Measurements from ENCODE around the gene DSCAML1. TPM values are rescaled to one million over a fixed set of nuclear protein-coding genes. Genes with fewer than 3 reads are reported as not detected.

The DSCAML1 gene
- total RNA-seq, 6 experiments from 2014 or later = not detected

GRCh38 chr11:117501237-117501898 lies 295.6 kb downstream of the DSCAML1 start:
- peaks cover 25% of the 10 kb centered on the region for H3K27me3 Mint-ChIP-seq (ENCODE audit: insufficient read depth)
- H3K36me3 Mint-ChIP-seq (ENCODE audit: low read depth) = no peaks in the 10 kb centered on the region
- H3K4me3 Mint-ChIP-seq = no peak overlapping the region
- TF ChIP-seq CTCF (IDR thresholded peaks at IDR 0.05) = no peak
- H3K4me1 Mint-ChIP-seq (ENCODE audit: low read depth) = no peaks in the 10 kb centered on the region
- no peak overlapping the region for H3K27ac Mint-ChIP-seq
- no peaks in the 10 kb centered on the region for H3K9me3 Mint-ChIP-seq
- DNase-seq = no peak

GRCh38 chr11:117498791-117499190 lies 298.2 kb downstream of the DSCAML1 start:
- Mint-ChIP-seq H3K27me3 (ENCODE audit: insufficient read depth) (peaks cover 33% of the 10 kb centered on the region), H3K4me3 (no peak overlapping the region), H3K36me3 (ENCODE audit: low read depth) (no peaks in the 10 kb centered on the region), H3K9me3 (no peaks in the 10 kb centered on the region), H3K4me1 (ENCODE audit: low read depth) (no peaks in the 10 kb centered on the region), H3K27ac (no peak overlapping the region)
- TF ChIP-seq CTCF (IDR thresholded peaks at IDR 0.05) = no peak
- DNase-seq = no peak

- H3K4me3 Mint-ChIP-seq = no peak overlapping the region
- peaks cover 26% of the 10 kb centered on the region for H3K27me3 Mint-ChIP-seq (ENCODE audit: insufficient read depth)
- no peak overlapping the region for H3K27ac Mint-ChIP-seq
- no peaks in the 10 kb centered on the region for H3K9me3 Mint-ChIP-seq
- no peak for TF ChIP-seq CTCF (IDR thresholded peaks at IDR 0.05)
- no peak for DNase-seq
- no peaks in the 10 kb centered on the region for H3K36me3 Mint-ChIP-seq (ENCODE audit: low read depth)
- H3K4me1 Mint-ChIP-seq (ENCODE audit: low read depth) = no peaks in the 10 kb centered on the region; the same call in 1 of the 2 replicates
These were observed 299.6 kb downstream of the DSCAML1 start for GRCh38 chr11:117497206-117497951.

GRCh38 chr11:117495357-117495756 lies 301.7 kb downstream of the DSCAML1 start:
- no peaks in the 10 kb centered on the region for H3K36me3 Mint-ChIP-seq (ENCODE audit: low read depth)
- no peak for DNase-seq
- peaks cover 19% of the 10 kb centered on the region for H3K27me3 Mint-ChIP-seq (ENCODE audit: insufficient read depth)
- H3K4me1 Mint-ChIP-seq (ENCODE audit: low read depth) = no peaks in the 10 kb centered on the region; the same call in 1 of the 2 replicates
- no peak for TF ChIP-seq CTCF (IDR thresholded peaks at IDR 0.05)
- no peaks in the 10 kb centered on the region for H3K9me3 Mint-ChIP-seq
- no peak overlapping the region for H3K4me3 Mint-ChIP-seq
- no peak overlapping the region for H3K27ac Mint-ChIP-seq

- Mint-ChIP-seq H3K27me3 (ENCODE audit: insufficient read depth) (peaks cover 39% of the 10 kb centered on the region), H3K36me3 (ENCODE audit: low read depth) (no peaks in the 10 kb centered on the region), H3K4me1 (ENCODE audit: low read depth) (no peaks in the 10 kb centered on the region; the same call in 1 of the 2 replicates), H3K9me3 (no peaks in the 10 kb centered on the region), H3K27ac (no peak overlapping the region), H3K4me3 (no peak overlapping the region)
- DNase-seq = no peak
- no peak for TF ChIP-seq CTCF (IDR thresholded peaks at IDR 0.05)
These were observed 304.3 kb downstream of the DSCAML1 start for GRCh38 chr11:117492578-117493251.
